Heart right ventricle (tissue), 16 donors: ENCODE data around the gene WDR33. TPM values are rescaled to one million over a fixed set of nuclear protein-coding genes. Genes with fewer than 3 reads are reported as not detected.

Experiments
- ATAC-seq, 8 donors: fragments of 200-7000 bp; cut with Tn5 transposase; one replicate each; pipeline ENCODE4 v1.9.1; 2020; ENCODE audit warnings: mild to moderate bottlenecking in 8 of 8, moderate library complexity in 8 of 8, moderate number of reproducible peaks in 1 of 8
- DNase-seq, 2 donors: peaks; one replicate each; pipeline ENCODE4 v3.0.0-alpha.2; 2020
- H3K27ac ChIP-seq, 10 donors: fragments of 200-600 bp; sonication (generic) in 2 of 10; one replicate each; pipeline versions ENCODE4 v1.5.0 to v1.8.0; 2020 to 2022; ENCODE audit warnings: mild to moderate bottlenecking in 3 of 10
- H3K27me3 ChIP-seq, 7 donors: fragments of 200-600 bp; one replicate each; pipeline ENCODE4 v1.8.0; 2021 to 2022; ENCODE audit warnings: mild to moderate bottlenecking in 2 of 7
- H3K36me3 ChIP-seq, 9 donors: fragments of 200-600 bp; sonication (generic) in 1 of 9; one replicate each; pipeline versions ENCODE4 v1.5.0 to v1.8.0; 2020 to 2022; ENCODE audit warnings: mild to moderate bottlenecking in 2 of 9
- H3K4me1 ChIP-seq, 9 donors: fragments of 200-600 bp; sonication (generic) in 1 of 9; one replicate each; pipeline versions ENCODE4 v1.5.0 to v1.8.0; 2020 to 2022; ENCODE audit warnings: mild to moderate bottlenecking in 4 of 9
- H3K4me3 ChIP-seq, 10 donors: fragments of 200-600 bp; sonication (generic) in 2 of 10; one replicate each; pipeline versions ENCODE4 v1.5.0 to v1.8.0; 2020 to 2022; ENCODE audit warnings: mild to moderate bottlenecking in 7 of 10, moderate library complexity in 2 of 10
- H3K9me3 ChIP-seq, 11 donors: fragments of 200-600 bp in 10 of 11; sonication (generic) in 2 of 11; one replicate each; pipeline versions ENCODE4 v1.5.0 to v1.8.0; 2013 to 2022; ENCODE audit warnings: mild to moderate bottlenecking in 2 of 11, control low read depth in 1 of 11, moderate library complexity in 1 of 11
- CTCF ChIP-seq, 9 donors: fragments of 200-600 bp; sonication (generic) in 2 of 9; IDR thresholded peaks; one replicate each; pipeline versions ENCODE4 v1.5.0 to v1.8.0; 2021 to 2022; ENCODE audit warnings: antibody characterized with exemption in 9 of 9, mild to moderate bottlenecking in 5 of 9, moderate library complexity in 1 of 9
- WGBS, 2 donors: extraction: QIAGEN DNeasy Blood & Tissue Kit; methylation state at CpG; one replicate each; pipeline ENCODE4 v1.1.7; 2013; ENCODE audit warnings: inconsistent platforms in 1 of 2; 5-methylcytosine and 5-hydroxymethylcytosine counted together
- intact Hi-C, 10 donors: fragments of 100-400 bp; cut with DNase I; formaldehyde crosslinking; loops; one replicate each; pipeline versions ENCODE4 v1.11.1 to v1.14.2; 2022
- polyA plus RNA-seq, 2 donors: library from polyadenylated mRNA; stranded (reverse); fragments of 200-250 nt; gene quantifications; one replicate each; pipeline ENCODE4 v1.2.3, GENCODE V29; 2013
- total RNA-seq, 10 donors: library from RNA; stranded (reverse); fragmentation: NEBNext Ultra II Directional in 3 of 10; extraction: Animal tissue kit (Norgen Biotek cat#: 25700) in 3 of 10; gene quantifications; one replicate each; pipeline versions ENCODE4 v1.2.1 to v1.2.4, GENCODE V29; 2021 to 2023
- donor health status: Arrhythmogenic right ventricular cardiomyopathy.
- donor health status: ischemic (EF 13 %, LVEDD 7.1; RV severe dilation, severe dysfunction).
- donor health status: healthy with polysubstance abuse.
- donor health status: DM: no; HTN: yes; CAD: no.
- donor health status: DM: no; HTN: no; CAD: no.
- donor health status: ischemic (EF 25% LVEDD 6.9; RV normal size, moderate dysfunction).
- donor health status: ischemic (EF 25% LVEDD 5.7; RV mildly dilated, moderate dysfunction).
- donor health status: healthy.
- donor health status: DM: yes; HTN: yes; CAD: no.
- donor health status: Ischemic cardiomyopathy.
- donor health status: ischemic (EF 35%, LVEDD 5.7; RV mildly dilated, moderate dysfunction).
- donor health status: nonischemic (EF 11% LVEDD 7.7; RV severe dilation, severe dysfunction).
- donor health status: DM: yes; HTN: yes; CAD: no.
- donor health status: PGD.
- donor health status: ischemic (EF 29% LVEDD 5.4; RV normal size, mild dysfunction).
- donor health status: nonischemic (EF 23%, LVEDD 6.1; RV moderate dilation, normal function).

Gene WDR33
- total and polyA plus RNA-seq, 12 donors: 10.5 to 47.6 (median 42.1) TPM

DNA sequence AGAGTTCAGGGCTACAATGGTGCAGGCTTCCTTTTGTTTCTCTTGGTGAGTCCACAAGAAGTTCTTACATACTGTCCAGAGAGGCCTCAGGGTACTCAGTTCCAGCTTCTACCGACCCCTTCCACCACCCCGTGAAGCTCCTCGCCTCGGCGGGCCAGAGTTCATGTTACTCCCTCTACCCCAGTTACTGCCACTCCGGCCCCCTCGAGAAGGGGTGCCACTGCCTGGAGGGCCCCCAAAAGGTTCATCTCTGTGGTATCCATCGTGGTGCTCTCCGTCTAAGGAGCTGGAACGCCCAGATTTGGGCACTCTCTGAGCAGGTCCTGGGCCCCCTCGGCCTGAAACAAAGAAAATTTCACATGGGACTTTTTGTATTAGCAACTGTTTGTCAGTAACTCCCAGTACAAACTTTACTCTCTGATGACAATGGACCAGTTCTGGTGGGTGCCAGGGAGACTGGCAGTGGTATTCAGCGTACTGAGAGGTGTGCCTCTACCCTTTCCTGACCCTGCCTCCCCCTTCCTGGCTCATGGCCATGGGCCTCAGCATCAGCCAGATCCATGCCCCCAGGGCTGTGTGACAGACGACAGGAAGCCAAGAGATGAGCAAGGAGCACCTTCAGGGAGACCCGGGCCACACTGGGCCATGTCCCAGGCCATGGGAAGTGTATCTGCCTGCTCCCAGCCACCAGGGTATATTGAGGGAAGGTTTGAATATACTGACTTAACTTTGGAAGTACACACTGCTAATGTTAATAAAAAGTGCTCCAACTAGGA is 104.6 kb downstream of the WDR33 start:
- intact Hi-C loops: loop anchor here in 4 of 10 donors (10.0 kb wide), 3 partner anchors 98 to 182 kb away; partner anchors contain the start of gene IWS1 (in 2 of the 4)
- Histone ChIP-seq H3K27me3 (no peaks in the 10 kb centered on the region), H3K36me3 (peaks cover 0 to 78% (median 31%) of the 10 kb centered on the region in 9 donors), H3K9me3 (no peaks in the 10 kb centered on the region), H3K4me1 (peaks cover 0 to 48% (median 34%) of the 10 kb centered on the region in 9 donors), H3K4me3 (no peak overlapping the region), H3K27ac (peak overlapping the region in 1 of 10 donors; percentile 1)
- ATAC-seq: peak in 1 of 8 donors; percentile 19
- 87 to 90% methylated on average over 14 of the region's 14 CpGs for WGBS, 2 donors
- TF ChIP-seq CTCF (IDR thresholded peaks at IDR 0.05): no peak
- DNase-seq: no peak

- TF ChIP-seq CTCF (IDR thresholded peaks at IDR 0.05): no peak
- H3K27ac ChIP-seq: peak overlapping the region in 3 of 10 donors; percentile 2 to 28 (median 20)
- DNase-seq (no peak), ATAC-seq (no peak)
- no peaks in the 10 kb centered on the region for H3K27me3 ChIP-seq
- H3K36me3 ChIP-seq: peaks cover 0 to 73% (median 31%) of the 10 kb centered on the region in 9 donors
- intact Hi-C loops: loop anchor here in 4 of 10 donors (10.0 kb wide), 3 partner anchors 99 to 181 kb away; partner anchors contain the start of gene IWS1 (in 2 of the 4)
- H3K4me1 ChIP-seq: peaks cover under 1 to 54% (median 40%) of the 10 kb centered on the region in 9 donors
- 69 to 70% methylated on average over 5 of the region's 5 CpGs for WGBS, 2 donors
- H3K4me3 ChIP-seq: no peak overlapping the region
- H3K9me3 ChIP-seq: no peaks in the 10 kb centered on the region
Measured at GRCh38 chr2:127705391-127706065, 105.4 kb downstream of the WDR33 start.

GRCh38 chr2:127704641-127705390 is 106.2 kb downstream of the WDR33 start:
- no peak for TF ChIP-seq CTCF (IDR thresholded peaks at IDR 0.05)
- no peaks in the 10 kb centered on the region for H3K27me3 ChIP-seq
- H3K4me3 ChIP-seq: no peak overlapping the region
- intact Hi-C loops: loop anchor here in 6 of 10 donors (5.0 to 10.0 kb wide), 5 partner anchors 100 to 180 kb away; partner anchors contain the start of genes IWS1 (in 4 of the 6) and WDR33 (in 2 of the 6)
- 67 to 68% methylated on average over 5 of the region's 5 CpGs for WGBS, 2 donors
- no peaks in the 10 kb centered on the region for H3K9me3 ChIP-seq
- peak overlapping the region in 2 of 10 donors; percentile 2 to 28 for H3K27ac ChIP-seq
- peaks cover 0 to 68% (median 31%) of the 10 kb centered on the region in 9 donors for H3K36me3 ChIP-seq
- no peak for ATAC-seq
- DNase-seq: no peak
- peaks cover 2 to 58% (median 43%) of the 10 kb centered on the region in 9 donors for H3K4me1 ChIP-seq
